Fibroblast of pulmonary artery (primary cell): ENCODE data around the gene GABBR1.

Source experiments
- DNase-seq: peaks from one replicate; pipeline ENCODE4 v3.0.0-alpha.2; 2010; ENCODE audit warnings: low read depth
- H3K4me3 ChIP-seq: replicated peaks from 2 replicates; pipeline ENCODE4 v1.5.1; 2011; ENCODE audit warnings: low read depth, mild to moderate bottlenecking, control low read depth, low read length, moderate library complexity
- CTCF ChIP-seq: IDR thresholded peaks from 2 replicates; pipeline ENCODE4 v1.5.1; 2011; ENCODE audit warnings: mild to moderate bottlenecking, control low read depth, low read length, inconsistent platforms; ENCODE audit errors: missing control alignments

The GABBR1 gene

GRCh38 chr6:29603930-29604329, 29.1 kb downstream of the GABBR1 start:
- TF ChIP-seq CTCF = no peak
- H3K4me3 ChIP-seq = no peak overlapping the region
- DNase-seq = no peak

GRCh38 chr6:29603456-29603855, 29.5 kb downstream of the GABBR1 start:
- DNase-seq = no peak
- H3K4me3 ChIP-seq = no peak overlapping the region
- TF ChIP-seq CTCF = no peak

- peak; percentile 28 for DNase-seq
- no peak overlapping the region for H3K4me3 ChIP-seq
- peak; percentile 32 for TF ChIP-seq CTCF
Measured at GRCh38 chr6:29602564-29603361, 30.2 kb downstream of the GABBR1 start.

- no peak overlapping the region for H3K4me3 ChIP-seq
- DNase-seq = no peak
- TF ChIP-seq CTCF = no peak
Measured at GRCh38 chr6:29598172-29598747, 34.7 kb downstream of the GABBR1 start.

- DNase-seq = no peak
- no peak overlapping the region for H3K4me3 ChIP-seq
- no peak for TF ChIP-seq CTCF
Measured at GRCh38 chr6:29597184-29597583, 35.8 kb downstream of the GABBR1 start.

GRCh38 chr6:29596381-29596900, 36.5 kb downstream of the GABBR1 start:
- H3K4me3 ChIP-seq = no peak overlapping the region
- DNase-seq = no peak
- no peak for TF ChIP-seq CTCF
